Stimulated activated CD4-positive, alpha-beta T cell treated with anti-CD3 and anti-CD28 coated beads, Interleukin-12 subunit alpha, Interleukin-12 subunit beta, amount 100 ng/mL, for 4 hours (primary cell): ENCODE measurements around the gene ETS2.

Experiments used
- DNase-seq: peaks from one replicate; pipeline ENCODE4 v3.0.0-alpha.2; 2020

Gene ETS2

GRCh38 chr21:38864964-38865363, 59.2 kb downstream of the ETS2 start:
- no peak for DNase-seq

DNA sequence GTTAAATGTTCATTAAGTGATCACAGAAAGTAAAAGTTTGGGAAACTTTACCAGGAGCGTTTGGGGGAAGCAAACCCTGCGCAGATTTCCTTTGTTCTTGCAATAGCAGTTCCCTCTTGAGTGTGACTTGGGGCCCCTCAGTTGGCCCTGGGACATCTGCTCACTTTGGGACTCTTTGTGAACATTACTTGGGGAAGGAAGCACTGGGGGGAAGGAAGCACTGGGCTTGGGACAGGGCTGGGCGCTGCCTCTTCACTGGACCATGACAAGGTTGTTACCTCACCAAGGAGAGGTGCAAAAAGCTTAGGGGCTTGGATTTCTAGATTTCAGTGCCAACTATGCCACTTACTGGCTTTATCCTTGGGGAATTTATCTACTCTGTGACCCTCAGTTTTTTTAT, 63.5 kb downstream of the ETS2 start:
- no peak for DNase-seq

- DNase-seq: no peak
These were observed 64.2 kb downstream of the ETS2 start for GRCh38 chr21:38869946-38870345.
